Neuronal stem cell (in vitro differentiated cells): ENCODE results near the gene EME1. TPM values are rescaled to one million over a fixed set of nuclear protein-coding genes. Genes with fewer than 3 reads are reported as not detected.
A peak's percentile ranks its signal among the peaks of the same experiment; 100 is the strongest.

Experiments
- DNase-seq: peaks from one replicate; pipeline ENCODE4 v3.0.0-alpha.2; 2013; ENCODE audit warnings: low spot score
- H2AFZ ChIP-seq: one replicate; pipeline ENCODE4 v1.6.1; 2013; ENCODE audit warnings: mild to moderate bottlenecking, low read length, inconsistent platforms
- H2AK5ac ChIP-seq: 2 replicates; pipeline ENCODE4 v1.6.1; 2013; ENCODE audit warnings: low read depth, mild to moderate bottlenecking, inconsistent platforms, low read length, moderate library complexity, mixed read lengths
- H2BK120ac ChIP-seq: 2 replicates; pipeline ENCODE4 v1.6.1; 2013; ENCODE audit warnings: low read depth, mild to moderate bottlenecking, inconsistent platforms, low read length, moderate library complexity, mixed read lengths
- H2BK12ac ChIP-seq: one replicate; pipeline ENCODE4 v1.6.1; 2013; ENCODE audit warnings: low read length, inconsistent platforms
- H2BK15ac ChIP-seq: 2 replicates; pipeline ENCODE4 v1.6.1; 2013; ENCODE audit warnings: mild to moderate bottlenecking, low read length, inconsistent platforms, mixed read lengths
- H2BK5ac ChIP-seq: one replicate; pipeline ENCODE4 v1.6.1; 2013; ENCODE audit warnings: inconsistent platforms, mild to moderate bottlenecking, low read length, moderate library complexity
- H3K14ac ChIP-seq: one replicate; pipeline ENCODE4 v1.6.1; 2013; ENCODE audit warnings: low read length, inconsistent platforms
- H3K18ac ChIP-seq: 2 replicates; pipeline ENCODE4 v1.6.1; 2013; ENCODE audit warnings: low read length, inconsistent platforms
- H3K23ac ChIP-seq: 2 replicates; pipeline ENCODE4 v1.6.1; 2013; ENCODE audit warnings: low read depth, mild to moderate bottlenecking, mixed read lengths, low read length, inconsistent platforms; ENCODE audit not compliant: poor library complexity
- H3K27ac ChIP-seq: replicated peaks from 3 replicates; pipeline ENCODE4 v1.5.1; 2013; ENCODE audit warnings: low read length, inconsistent platforms
- H3K27me3 ChIP-seq, 3 experiments: 2 replicates each; pipeline ENCODE4 v1.6.1; 2013; ENCODE audit warnings: low read length in 3 of 3, mild to moderate bottlenecking in 2 of 3, inconsistent platforms in 1 of 3, low read depth in 1 of 3, mixed read lengths in 1 of 3, moderate library complexity in 1 of 3; ENCODE audit not compliant: control insufficient read depth in 3 of 3, insufficient read depth in 3 of 3
- H3K36me3 ChIP-seq, 2 donors: replicated peaks in 1 of 2; 2 replicates each; pipeline ENCODE4 v1.6.1; 2013; ENCODE audit warnings: low read length in 2 of 2; ENCODE audit not compliant: control insufficient read depth in 2 of 2, insufficient read depth in 2 of 2
- H3K4ac ChIP-seq: 2 replicates; pipeline ENCODE4 v1.6.1; 2013; ENCODE audit warnings: inconsistent platforms, mild to moderate bottlenecking, low read length, moderate library complexity
- H3K4me1 ChIP-seq, 2 donors: 1 replicate in 1 of 2; 2 replicates in 1 of 2; pipeline ENCODE4 v1.6.1; 2013; ENCODE audit warnings: low read length in 2 of 2, low read depth in 1 of 2; ENCODE audit not compliant: control insufficient read depth in 2 of 2, insufficient read depth in 1 of 2
- H3K4me2 ChIP-seq: one replicate; pipeline ENCODE4 v1.6.1; 2013; ENCODE audit warnings: mild to moderate bottlenecking, low read length, inconsistent platforms; ENCODE audit not compliant: insufficient read depth, poor library complexity, severe bottlenecking
- H3K4me3 ChIP-seq, 2 donors: 2 replicates each; pipeline ENCODE4 v1.5.1; 2013; ENCODE audit warnings: low read length in 2 of 2, mild to moderate bottlenecking in 2 of 2, inconsistent platforms in 1 of 2, moderate library complexity in 1 of 2
- H3K79me1 ChIP-seq: one replicate; pipeline ENCODE4 v1.6.1; 2013; ENCODE audit warnings: low read depth, mild to moderate bottlenecking, inconsistent platforms, low read length, moderate library complexity
- H3K9ac ChIP-seq: one replicate; pipeline ENCODE4 v1.6.1; 2013; ENCODE audit warnings: mild to moderate bottlenecking, low read depth, low read length, inconsistent platforms; ENCODE audit not compliant: poor library complexity
- H3K9me3 ChIP-seq, 2 donors: replicated peaks in 1 of 2; 2 replicates each; pipeline versions ENCODE3 to v1.6.1; 2013; ENCODE audit warnings: low read length in 2 of 2, mild to moderate bottlenecking in 2 of 2, inconsistent platforms in 1 of 2, low read depth in 1 of 2, mixed read lengths in 1 of 2, moderate library complexity in 1 of 2; ENCODE audit not compliant: control insufficient read depth in 2 of 2, insufficient read depth in 1 of 2
- H4K8ac ChIP-seq: one replicate; pipeline ENCODE4 v1.6.1; 2013; ENCODE audit warnings: low read depth, mild to moderate bottlenecking, inconsistent platforms, low read length, moderate library complexity
- H4K91ac ChIP-seq: one replicate; pipeline ENCODE4 v1.6.1; 2013; ENCODE audit warnings: low read length, low read depth, mild to moderate bottlenecking, inconsistent platforms; ENCODE audit not compliant: poor library complexity
- WGBS, 2 donors: extraction: QIAGEN DNeasy Blood & Tissue Kit; methylation state at CpG; one replicate each; pipeline ENCODE4 v1.1.7; 2013; ENCODE audit warnings: missing lambda C conversion rate in 2 of 2, mixed read lengths in 1 of 2; ENCODE audit not compliant: insufficient read length in 2 of 2, insufficient replicate concordance in 1 of 2; ENCODE audit errors: extremely low coverage in 2 of 2; 5-methylcytosine and 5-hydroxymethylcytosine counted together
- polyA plus RNA-seq, 2 experiments: library from polyadenylated mRNA; stranded (reverse); fragments of 200-250 nt; gene quantifications; one replicate each; pipeline ENCODE4 v1.2.3, GENCODE V29; 2013

EME1 gene
- polyA plus RNA-seq (2013, experiment 1 of 2): 21.3 TPM
- 21.0 TPM for polyA plus RNA-seq (2013, experiment 2 of 2)

DNA sequence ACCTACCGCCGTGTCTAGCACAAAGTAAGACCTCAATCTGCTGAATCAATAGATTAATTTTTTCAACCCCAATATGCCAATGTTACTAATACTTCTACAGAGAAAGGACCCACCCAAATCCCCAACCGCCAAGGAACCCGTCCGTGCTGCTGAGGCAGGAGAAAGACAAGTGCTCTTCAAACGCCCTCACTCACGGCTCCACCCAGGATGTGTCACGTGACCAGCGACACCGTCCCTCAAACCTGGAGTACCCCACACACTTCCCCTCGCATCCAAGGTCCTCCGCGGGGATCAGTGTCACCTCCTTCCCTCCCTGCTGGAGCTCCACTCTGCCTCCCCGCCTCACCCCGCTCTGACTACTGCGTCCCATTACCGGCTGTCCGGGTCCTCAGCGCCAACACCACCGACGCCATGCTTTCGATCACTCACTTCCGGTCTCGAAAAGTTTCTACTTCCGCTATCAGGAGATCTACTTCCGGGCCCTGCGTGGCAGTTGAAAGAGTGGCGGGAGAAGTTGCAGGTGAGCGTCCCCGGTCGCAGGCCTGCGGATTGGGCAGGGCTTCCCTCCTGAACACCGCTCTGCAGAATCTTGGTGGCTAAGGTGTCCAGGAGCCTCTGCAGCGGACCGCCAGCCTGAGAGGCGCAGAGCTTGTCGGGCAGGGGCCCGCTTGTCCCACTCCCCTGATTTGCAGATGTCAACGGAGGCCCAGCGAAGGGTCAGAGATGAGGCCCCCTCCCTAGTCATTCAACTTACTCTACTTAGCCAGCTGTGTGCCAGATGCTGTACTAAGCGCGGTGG, at the start of gene EME1, which contains the start of gene MRPL27:
Gene EME1 (plus strand): TSS at position 472 of the 799 bp plus-strand sequence. CDS start 1,980 bp downstream, outside the sequence.
Gene MRPL27 (minus strand): TSS at position 427 of the 799 bp plus-strand sequence. CDS start 14 bp downstream, at position 413.
- H2AFZ ChIP-seq: peak within 1 kb of the TSS; percentile 97
- H3K27me3 ChIP-seq: no peaks in the 10 kb centered on the region
- H3K4ac ChIP-seq: no peak within 1 kb of the TSS
- peak; percentile 77 for DNase-seq
- H2BK120ac ChIP-seq: no peak within 1 kb of the TSS
- no peaks in the 10 kb centered on the region for H3K9me3 ChIP-seq
- peak within 1 kb of the TSS; percentile 82 to 99 for H3K4me3 ChIP-seq
- WGBS, 2 donors: no CpG with 5 or more reads among the region's 42 CpGs
- H3K4me1 ChIP-seq: peaks cover 4 to 6% of the 10 kb centered on the region in 2 donors
- peak within 1 kb of the TSS; percentile 99 for H3K18ac ChIP-seq
- H2BK12ac ChIP-seq: no peak within 1 kb of the TSS
- H4K8ac ChIP-seq: peak within 1 kb of the TSS; percentile 98
- H2BK15ac ChIP-seq: no peak within 1 kb of the TSS
- peak within 1 kb of the TSS; percentile 83 for H2AK5ac ChIP-seq
- H4K91ac ChIP-seq: peak within 1 kb of the TSS; percentile 88
- H3K79me1 ChIP-seq: no peaks in the 10 kb centered on the region
- H3K9ac ChIP-seq: peak within 1 kb of the TSS; percentile 95
- H3K4me2 ChIP-seq: peak within 1 kb of the TSS; percentile 71
- peak within 1 kb of the TSS; percentile 82 for H3K27ac ChIP-seq
- H2BK5ac ChIP-seq: peak within 1 kb of the TSS; percentile 84
- H3K36me3 ChIP-seq: peaks cover 18 to 69% of the 10 kb centered on the region in 2 donors
- peak within 1 kb of the TSS; percentile 42 for H3K14ac ChIP-seq
- peak within 1 kb of the TSS; percentile 87 for H3K23ac ChIP-seq

DNA sequence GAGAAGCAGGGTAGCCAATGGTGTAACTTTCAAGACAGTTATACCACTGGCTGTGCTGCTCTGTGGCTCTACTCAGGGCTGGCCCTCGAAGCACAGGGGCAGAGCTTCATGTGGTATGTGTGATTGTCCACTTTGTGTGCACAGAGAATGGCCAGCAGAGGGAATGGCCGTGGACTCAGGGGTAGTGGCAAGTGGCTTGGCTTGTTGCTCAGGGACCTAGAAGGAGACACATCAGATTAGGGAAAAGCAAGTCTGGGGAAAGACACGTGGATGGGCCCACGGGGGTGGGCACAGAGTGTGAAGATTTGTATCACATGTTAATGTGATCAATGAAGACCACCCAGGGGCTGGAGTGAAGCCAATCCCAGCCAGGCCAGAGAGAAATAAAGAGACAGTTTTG, 47.1 kb upstream of the EME1 start:
- H3K36me3 ChIP-seq: no peaks in the 10 kb centered on the region
- H2BK120ac ChIP-seq: no peak overlapping the region
- no peak overlapping the region for H3K27ac ChIP-seq
- H3K4me2 ChIP-seq: no peak overlapping the region
- H3K4me1 ChIP-seq: no peaks in the 10 kb centered on the region
- no peak overlapping the region for H3K18ac ChIP-seq
- peaks cover 0 to 29% (median 0%) of the 10 kb centered on the region in 3 experiments for H3K27me3 ChIP-seq
- H3K4me3 ChIP-seq: no peak overlapping the region
- no peak overlapping the region for H2BK12ac ChIP-seq
- WGBS, 2 donors: no CpG with 5 or more reads among the region's 4 CpGs
- no peak overlapping the region for H2BK5ac ChIP-seq
- H2AK5ac ChIP-seq: no peak overlapping the region
- H3K9ac ChIP-seq: peak overlapping the region; percentile 0
- no peak overlapping the region for H3K23ac ChIP-seq
- no peak for DNase-seq
- no peak overlapping the region for H4K91ac ChIP-seq
- H3K79me1 ChIP-seq: peaks cover 2% of the 10 kb centered on the region
- H3K14ac ChIP-seq: no peak overlapping the region
- H2AFZ ChIP-seq: no peak overlapping the region
- no peak overlapping the region for H2BK15ac ChIP-seq
- H4K8ac ChIP-seq: no peak overlapping the region
- no peaks in the 10 kb centered on the region for H3K9me3 ChIP-seq
- H3K4ac ChIP-seq: no peak overlapping the region

DNA sequence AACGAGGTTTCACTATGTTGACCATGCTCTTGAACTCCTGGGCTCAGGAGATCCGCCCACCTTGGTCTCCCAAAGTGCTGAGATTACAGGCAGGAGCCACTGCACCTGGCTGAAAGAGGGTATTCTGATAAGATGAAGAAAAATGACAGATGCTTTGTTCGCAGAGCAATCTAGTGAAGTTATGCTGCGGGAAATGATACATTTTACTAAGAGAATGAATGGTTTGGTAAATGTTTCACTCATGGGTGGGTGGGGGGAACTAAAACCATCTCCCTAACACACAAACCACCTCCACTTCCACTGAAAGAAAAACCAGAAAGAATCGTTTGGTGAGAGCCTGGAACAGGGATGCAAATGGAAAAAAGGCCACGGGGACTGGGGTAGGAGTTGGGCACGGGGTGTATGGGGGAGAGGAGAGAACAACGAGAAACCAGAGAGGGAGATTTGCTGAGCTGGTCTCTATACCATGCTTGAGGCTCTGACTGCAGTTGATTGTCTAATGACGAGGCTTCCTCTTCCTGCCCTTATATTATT, 46.1 kb upstream of the EME1 start:
- H3K36me3 ChIP-seq: no peaks in the 10 kb centered on the region
- no peak overlapping the region for H2BK5ac ChIP-seq
- H3K4me1 ChIP-seq: no peaks in the 10 kb centered on the region
- no peak for DNase-seq
- H3K23ac ChIP-seq: no peak overlapping the region
- H3K79me1 ChIP-seq: peaks cover 2% of the 10 kb centered on the region
- no peak overlapping the region for H3K14ac ChIP-seq
- H4K8ac ChIP-seq: no peak overlapping the region
- H3K4me3 ChIP-seq: no peak overlapping the region
- H3K4ac ChIP-seq: no peak overlapping the region
- no peak overlapping the region for H3K27ac ChIP-seq
- H2BK15ac ChIP-seq: no peak overlapping the region
- no peak overlapping the region for H2AK5ac ChIP-seq
- no peak overlapping the region for H2BK120ac ChIP-seq
- no peak overlapping the region for H2AFZ ChIP-seq
- WGBS, 2 donors: no CpG with 5 or more reads among the region's 9 CpGs
- H3K9me3 ChIP-seq: no peaks in the 10 kb centered on the region
- H3K4me2 ChIP-seq: no peak overlapping the region
- peaks cover 0 to 29% (median 0%) of the 10 kb centered on the region in 3 experiments for H3K27me3 ChIP-seq
- no peak overlapping the region for H4K91ac ChIP-seq
- no peak overlapping the region for H3K18ac ChIP-seq
- H2BK12ac ChIP-seq: no peak overlapping the region
- no peak overlapping the region for H3K9ac ChIP-seq
